K562 (cell line): ENCODE measurements around the gene PLD3. TPM values are rescaled to one million over a fixed set of nuclear protein-coding genes. Genes with fewer than 3 reads are reported as not detected.

Experiments
- CEBPB ChIP-seq: fragments of 450-650 bp; IDR thresholded peaks from 2 replicates; pipeline ENCODE4 v1.6.1; 2016; ENCODE audit warnings: missing genetic modification characterization, missing compliant biosample characterization
- CTBP1 ChIP-seq: fragments of 450-650 bp; IDR thresholded peaks from 2 replicates; pipeline ENCODE4 v1.6.1; 2016; ENCODE audit warnings: borderline replicate concordance
- CXXC5 ChIP-seq: fragments of 250-450 bp; sonication (Bioruptor Pico); IDR thresholded peaks from 2 replicates; pipeline ENCODE4 v1.8.0; 2022; ENCODE audit warnings: inconsistent platforms, mild to moderate bottlenecking, moderate library complexity
- E2F6 ChIP-seq, 2 experiments: IDR thresholded peaks; 2 replicates each; pipeline ENCODE4 v1.6.1; 2011; ENCODE audit warnings: borderline replicate concordance in 1 of 2, control low read depth in 1 of 2, low read depth in 1 of 2, low read length in 1 of 2, mild to moderate bottlenecking in 1 of 2, mixed read lengths in 1 of 2, moderate library complexity in 1 of 2; ENCODE audit not compliant: insufficient read depth in 1 of 2, insufficient read length in 1 of 2, poor library complexity in 1 of 2, severe bottlenecking in 1 of 2; ENCODE audit errors: extremely low read depth in 1 of 2
- GATAD2A ChIP-seq: fragments of 450-650 bp; IDR thresholded peaks from 2 replicates; pipeline ENCODE4 v1.6.1; 2017
- HOXB6 ChIP-seq: fragments of 250-450 bp; sonication (Bioruptor Pico); IDR thresholded peaks from 2 replicates; pipeline ENCODE4 v1.5.1; 2022; ENCODE audit warnings: mild to moderate bottlenecking, borderline replicate concordance
- MEF2A ChIP-seq: IDR thresholded peaks from 2 replicates; pipeline ENCODE4 v1.6.1; 2011; ENCODE audit warnings: low read depth, mild to moderate bottlenecking, low read length, moderate library complexity; ENCODE audit not compliant: control insufficient read depth
- MTA1 ChIP-seq: fragments of 450-650 bp; IDR thresholded peaks from 2 replicates; pipeline ENCODE4 v1.6.1; 2017; ENCODE audit warnings: borderline replicate concordance
- NFRKB ChIP-seq: fragments of 450-650 bp; IDR thresholded peaks from 2 replicates; pipeline ENCODE4 v1.6.1; 2016; ENCODE audit warnings: low read depth
- NRF1 ChIP-seq, 2 experiments: fragments of 450-650 bp; IDR thresholded peaks in 1 of 2; conservative IDR thresholded peaks in 1 of 2; 2 replicates each; pipeline ENCODE4 v1.6.1; 2014; ENCODE audit warnings: mild to moderate bottlenecking in 2 of 2
- PHB ChIP-seq: fragments of 250-450 bp; sonication (Bioruptor Pico); IDR thresholded peaks from 2 replicates; pipeline ENCODE4 v1.5.0; 2021
- PREB ChIP-seq: sonication (generic); formaldehyde crosslinking; IDR thresholded peaks from 2 replicates; pipeline ENCODE4 v1.8.1; 2023; ENCODE audit warnings: mild to moderate bottlenecking, missing genetic modification reagents
- RBM14 ChIP-seq: fragments of 200-400 bp; formaldehyde crosslinking; IDR thresholded peaks from 2 replicates; pipeline ENCODE4 v1.6.1; 2018; ENCODE audit warnings: low read depth, mild to moderate bottlenecking, low read length, moderate library complexity, borderline replicate concordance; ENCODE audit not compliant: insufficient read depth
- RERE ChIP-seq: sonication (generic); formaldehyde crosslinking; IDR thresholded peaks from 2 replicates; pipeline ENCODE4 v1.8.0; 2023; ENCODE audit warnings: missing genetic modification reagents, mild to moderate bottlenecking, borderline replicate concordance
- ZMIZ1 ChIP-seq, 2 experiments: fragments of 150-350 bp in 1 of 2; IDR thresholded peaks; 2 replicates each; pipeline ENCODE4 v1.6.1; 2012 to 2016; ENCODE audit warnings: low read depth in 2 of 2, low read length in 2 of 2, mild to moderate bottlenecking in 1 of 2, moderate library complexity in 1 of 2
- ZNF778 ChIP-seq: fragments of 450-650 bp; formaldehyde crosslinking; IDR thresholded peaks from 2 replicates; pipeline ENCODE4 v1.4.0; 2020; ENCODE audit warnings: mild to moderate bottlenecking, moderate library complexity
- polyA plus RNA-seq, 8 experiments: library from polyadenylated mRNA; depleted of rRNA in 4 of 8; stranded (reverse) in 5 of 8; unstranded in 3 of 8; fragments of >200 nt; fragmentation: Nextera tagmentation in 2 of 8; fragmentation: Illumina TruSeq in 1 of 8; extraction: Ambion mirVana in 2 of 8; extraction: Trizol in 1 of 8; gene quantifications; 2 replicates each; pipeline versions ENCODE4 v1.2.1 to v1.2.3, GENCODE V29; 2011 to 2014; ENCODE audit warnings: inconsistent platforms in 1 of 8, missing spikeins in 1 of 8
- total RNA-seq, 7 experiments: library from RNA; depleted of rRNA in 6 of 7; stranded (reverse); fragments of >200 nt in 6 of 7; fragmentation: Illumina TruSeq in 2 of 7; extraction: Trizol in 2 of 7; gene quantifications; 2 replicates each; pipeline versions ENCODE4 v1.2.1 to v1.2.3, GENCODE V29; 2011 to 2021; ENCODE audit warnings: low replicate concordance in 1 of 7

The PLD3 gene
- total and polyA plus RNA-seq, 9 of the 15 experiments (the other 6 are each of a cell fraction or from before 2014, with no cell fraction given), result 2.3 to 128 (median 72.7) TPM

GRCh38 chr19:40370997-40371801, 22.7 kb downstream of the PLD3 start (continued):
- TF ChIP-seq E2F6 (IDR thresholded peaks at IDR 0.05; ENCODE audit: borderline replicate concordance in 1 of 2, extremely low read depth in 1 of 2, insufficient read depth in 1 of 2, insufficient read length in 1 of 2, low read depth in 1 of 2, low read length in 1 of 2, poor library complexity in 1 of 2, severe bottlenecking in 1 of 2), result no peak
- TF ChIP-seq RBM14, result no peak
- TF ChIP-seq RERE (CRISPR knock-in tag), result no peak
- TF ChIP-seq PREB, result no peak
- no peak for TF ChIP-seq PHB (CRISPR knock-in tag)
- no peak for TF ChIP-seq CXXC5
- 0 out of 2 replicates have a peak, but pooled peaks have one; percentile 9 for TF ChIP-seq CEBPB
- no peak for TF ChIP-seq MEF2A
- no peak for TF ChIP-seq MTA1
- TF ChIP-seq ZMIZ1 (IDR thresholded peaks at IDR 0.05; ENCODE audit: low read depth in 2 of 2, low read length in 2 of 2), result no peak
- no peak for TF ChIP-seq NFRKB
- TF ChIP-seq CTBP1, result no peak
- no peak for TF ChIP-seq HOXB6
- 0 out of 4 replicates have a peak, but pooled peaks of 1 of the 2 experiments have one; percentile 23 for TF ChIP-seq NRF1 (conservative IDR thresholded peaks at IDR 0.05 in 1 of 2, IDR thresholded peaks at IDR 0.05 in 1 of 2)
- no peak for TF ChIP-seq GATAD2A
- no peak for TF ChIP-seq ZNF778 (CRISPR knock-in tag)
